ENCODE data around the gene GABRB1. TPM values are rescaled to one million over a fixed set of nuclear protein-coding genes. Genes with fewer than 3 reads are reported as not detected.

The GABRB1 gene
- total and polyA plus RNA-seq, 8 donors: 0.16 TPM; not detected in 7

DNA sequence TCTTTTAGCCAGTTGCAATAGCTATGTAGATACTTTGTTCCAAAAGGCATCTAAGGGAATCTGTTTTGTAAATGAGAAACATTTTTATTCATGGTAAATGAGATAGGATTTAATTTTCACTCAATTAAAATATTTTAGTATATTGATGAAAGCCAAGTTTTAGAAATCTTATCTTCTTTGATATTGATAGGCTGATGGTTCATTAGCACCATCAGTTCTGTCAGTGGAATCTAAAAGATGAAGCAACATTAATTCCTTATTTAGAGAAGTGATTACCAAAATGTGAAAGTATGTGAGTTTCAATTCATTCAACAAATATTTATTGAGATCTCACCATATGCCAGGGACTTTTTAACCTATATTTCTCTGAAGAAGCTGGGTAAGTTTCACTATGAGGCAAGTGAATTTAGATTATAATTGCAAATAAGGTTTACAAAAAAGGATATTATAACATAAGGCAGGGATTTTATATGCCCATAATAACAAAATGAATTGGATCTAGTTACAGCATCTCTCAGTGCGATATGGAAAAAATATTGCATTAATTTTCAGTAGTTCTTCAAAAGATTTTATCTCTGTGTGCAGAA is 79.3 kb downstream of the GABRB1 start:
- H3K27ac ChIP-seq: no peak overlapping the region
- no peaks in the 10 kb centered on the region for H3K27me3 ChIP-seq
- intact Hi-C loops (cut with DNase I): no loop called here
- TF ChIP-seq, protein P1, sequence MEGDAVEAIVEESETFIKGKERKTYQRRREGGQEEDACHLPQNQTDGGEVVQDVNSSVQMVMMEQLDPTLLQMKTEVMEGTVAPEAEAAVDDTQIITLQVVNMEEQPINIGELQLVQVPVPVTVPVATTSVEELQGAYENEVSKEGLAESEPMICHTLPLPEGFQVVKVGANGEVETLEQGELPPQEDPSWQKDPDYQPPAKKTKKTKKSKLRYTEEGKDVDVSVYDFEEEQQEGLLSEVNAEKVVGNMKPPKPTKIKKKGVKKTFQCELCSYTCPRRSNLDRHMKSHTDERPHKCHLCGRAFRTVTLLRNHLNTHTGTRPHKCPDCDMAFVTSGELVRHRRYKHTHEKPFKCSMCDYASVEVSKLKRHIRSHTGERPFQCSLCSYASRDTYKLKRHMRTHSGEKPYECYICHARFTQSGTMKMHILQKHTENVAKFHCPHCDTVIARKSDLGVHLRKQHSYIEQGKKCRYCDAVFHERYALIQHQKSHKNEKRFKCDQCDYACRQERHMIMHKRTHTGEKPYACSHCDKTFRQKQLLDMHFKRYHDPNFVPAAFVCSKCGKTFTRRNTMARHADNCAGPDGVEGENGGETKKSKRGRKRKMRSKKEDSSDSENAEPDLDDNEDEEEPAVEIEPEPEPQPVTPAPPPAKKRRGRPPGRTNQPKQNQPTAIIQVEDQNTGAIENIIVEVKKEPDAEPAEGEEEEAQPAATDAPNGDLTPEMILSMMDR (IDR thresholded peaks at IDR 0.05): no peak
- H3K4me1 ChIP-seq: no peaks in the 10 kb centered on the region
- no peak overlapping the region for H3K4me3 ChIP-seq
- H3K9me3 ChIP-seq: no peaks in the 10 kb centered on the region
- no peak for FAIRE-seq
- ATAC-seq: no peak
- no peak for DNase-seq
- no peaks in the 10 kb centered on the region for H3K36me3 ChIP-seq
- WGBS, 2 donors: 81 to 85% methylated on average over 1 of the region's 1 CpG

GRCh38 chr4:47118192-47118929 is 87.0 kb downstream of the GABRB1 start:
- H3K4me3 ChIP-seq: no peak overlapping the region
- no peaks in the 10 kb centered on the region for H3K27me3 ChIP-seq
- H3K4me1 ChIP-seq: no peaks in the 10 kb centered on the region
- H3K27ac ChIP-seq: no peak overlapping the region
- H3K36me3 ChIP-seq: no peaks in the 10 kb centered on the region
- WGBS, 2 donors: 69 to 72% methylated on average over 3 of the region's 3 CpGs
- intact Hi-C loops (cut with DNase I): no loop called here
- DNase-seq (no peak), ATAC-seq (no peak), FAIRE-seq (no peak)
- TF ChIP-seq, protein P1 (IDR thresholded peaks at IDR 0.05): no peak
- H3K9me3 ChIP-seq: no peaks in the 10 kb centered on the region

- FAIRE-seq: no peak
- TF ChIP-seq, protein P1 (IDR thresholded peaks at IDR 0.05): no peak
- H3K27me3 ChIP-seq: no peaks in the 10 kb centered on the region
- H3K4me3 ChIP-seq: no peak overlapping the region
- no peak overlapping the region for H3K27ac ChIP-seq
- no peaks in the 10 kb centered on the region for H3K4me1 ChIP-seq
- DNase-seq: peak in 1 of 6 donors; percentile 6
- ATAC-seq: no peak
- 35 to 75% methylated on average over 1 of the region's 1 CpG for WGBS, 2 donors
- no peaks in the 10 kb centered on the region for H3K9me3 ChIP-seq
- no peaks in the 10 kb centered on the region for H3K36me3 ChIP-seq
- intact Hi-C loops (cut with DNase I): no loop called here
Observed at GRCh38 chr4:47120783-47121182, 89.4 kb downstream of the GABRB1 start.

DNA sequence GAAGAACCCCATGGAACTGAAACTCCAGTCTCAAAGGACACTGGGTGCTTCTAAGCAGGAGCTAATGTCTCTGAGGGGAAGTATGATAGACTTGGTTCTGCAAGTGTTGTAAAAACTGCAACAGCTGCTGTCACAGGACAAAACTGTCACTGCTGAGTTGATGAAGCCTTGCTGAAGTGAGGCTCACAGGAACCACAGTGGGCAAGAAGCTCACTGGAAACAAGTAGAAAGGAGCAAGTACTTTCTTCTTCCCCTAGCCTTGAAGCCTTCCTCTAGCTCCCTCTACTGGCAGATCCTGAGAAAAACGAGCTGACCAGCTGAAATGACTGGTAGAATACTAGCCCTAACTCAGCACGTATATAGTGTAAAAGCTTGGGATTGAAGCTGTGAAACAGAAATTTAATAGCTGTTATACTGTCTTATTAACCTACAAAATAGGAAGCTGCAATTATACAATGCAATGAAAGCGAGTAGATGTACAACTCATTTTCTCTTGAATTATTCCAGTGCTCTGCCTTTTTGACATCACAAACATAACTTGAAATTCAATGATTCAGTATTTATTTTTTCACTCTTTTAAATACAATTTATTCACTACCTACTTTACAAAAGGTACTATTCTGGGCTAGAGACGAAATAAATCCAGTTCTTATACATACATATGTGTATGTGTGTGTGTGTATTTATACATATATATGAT is 91.4 kb downstream of the GABRB1 start:
- FAIRE-seq (no peak), ATAC-seq (peak; percentile 55 to 88 (median 82)), DNase-seq (peak in 4 of 6 donors; percentile 8 to 63 (median 21))
- no peaks in the 10 kb centered on the region for H3K27me3 ChIP-seq
- H3K36me3 ChIP-seq: no peaks in the 10 kb centered on the region
- H3K9me3 ChIP-seq: no peaks in the 10 kb centered on the region
- intact Hi-C loops (cut with DNase I): no loop called here
- TF ChIP-seq, protein P1 (IDR thresholded peaks at IDR 0.05): peak; percentile 53 to 83 (median 74)
- no peak overlapping the region for H3K27ac ChIP-seq
- 1 to 3% methylated on average over 4 of the region's 4 CpGs for WGBS, 2 donors
- no peaks in the 10 kb centered on the region for H3K4me1 ChIP-seq
- no peak overlapping the region for H3K4me3 ChIP-seq
